ENCODE results near the gene MSL1.
A peak's percentile ranks its signal among the peaks of the same experiment; 100 is the strongest.

MSL1 gene

GRCh38 chr17:40121181-40122135 is at the start of gene MSL1:
TSS of gene MSL1 (plus strand) at chr17:40121971. CDS start at chr17:40122613, 642 bp downstream.
- DNase-seq (ENCODE audit: low read depth in 2 of 2) = peak; percentile 74 to 84

- DNase-seq (ENCODE audit: low read depth in 2 of 2) = no peak
Observed at GRCh38 chr17:40072040-40072734, 49.6 kb upstream of the MSL1 start.

GRCh38 chr17:40072735-40073346 is 48.9 kb upstream of the MSL1 start:
- DNase-seq (ENCODE audit: low read depth in 2 of 2) = no peak

- DNase-seq (ENCODE audit: low read depth in 2 of 2) = no peak
Observed at GRCh38 chr17:40073454-40074174, 48.2 kb upstream of the MSL1 start.

GRCh38 chr17:40074175-40074512 is 47.6 kb upstream of the MSL1 start:
- no peak for DNase-seq (ENCODE audit: low read depth in 2 of 2)

GRCh38 chr17:40074871-40075200 is 46.9 kb upstream of the MSL1 start:
- DNase-seq (ENCODE audit: low read depth in 2 of 2) = no peak

- peak in 1 of 2 donors; percentile 58 for DNase-seq (ENCODE audit: low read depth in 2 of 2)
Observed at GRCh38 chr17:40075201-40075941, 46.4 kb upstream of the MSL1 start.

GRCh38 chr17:40075942-40076498 is 45.8 kb upstream of the MSL1 start:
- no peak for DNase-seq (ENCODE audit: low read depth in 2 of 2)

- no peak for DNase-seq (ENCODE audit: low read depth in 2 of 2)
Observed at GRCh38 chr17:40076591-40076990, 45.2 kb upstream of the MSL1 start.

GRCh38 chr17:40079545-40079944 is 42.2 kb upstream of the MSL1 start:
- DNase-seq (ENCODE audit: low read depth in 2 of 2) = no peak

- no peak for DNase-seq (ENCODE audit: low read depth in 2 of 2)
Observed at GRCh38 chr17:40084477-40084876, 37.3 kb upstream of the MSL1 start.

GRCh38 chr17:40086150-40087044 is 35.4 kb upstream of the MSL1 start:
- DNase-seq (ENCODE audit: low read depth in 2 of 2) = no peak

- DNase-seq (ENCODE audit: low read depth in 2 of 2) = no peak
Observed at GRCh38 chr17:40087049-40087794, 34.5 kb upstream of the MSL1 start.

GRCh38 chr17:40087903-40088718 is 33.7 kb upstream of the MSL1 start:
- DNase-seq (ENCODE audit: low read depth in 2 of 2) = no peak

GRCh38 chr17:40089077-40089895 is 32.5 kb upstream of the MSL1 start:
- no peak for DNase-seq (ENCODE audit: low read depth in 2 of 2)

- no peak for DNase-seq (ENCODE audit: low read depth in 2 of 2)
Observed at GRCh38 chr17:40090237-40091119, 31.3 kb upstream of the MSL1 start.
